Fibroblast of the aortic adventitia (primary cell): Measurements from ENCODE around the gene GATA5. TPM values are rescaled to one million over a fixed set of nuclear protein-coding genes. Genes with fewer than 3 reads are reported as not detected.
"Not testable (repeated sequence)": the region's sequence is repeated elsewhere in the genome, so short reads cannot be mapped to it uniquely, and the experiment has no call there.

Experiments used
- DNase-seq: peaks from one replicate; pipeline ENCODE4 v3.0.0-alpha.2; 2010; ENCODE audit warnings: low read depth
- H3K4me3 ChIP-seq: 2 replicates; pipeline ENCODE4 v1.5.1; 2011; ENCODE audit warnings: low read depth, mild to moderate bottlenecking, control low read depth, low read length, moderate library complexity
- CTCF ChIP-seq: IDR thresholded peaks from 2 replicates; pipeline ENCODE4 v1.5.1; 2011; ENCODE audit warnings: mild to moderate bottlenecking, low read length, control low read depth, inconsistent platforms; ENCODE audit not compliant: insufficient read depth
- total RNA-seq: library from RNA; depleted of rRNA; stranded (reverse); fragments of >200 nt; gene quantifications from 2 replicates; pipeline ENCODE4 v1.2.3, GENCODE V29; 2012; ENCODE audit warnings: low replicate concordance

Gene GATA5
- total RNA-seq, 1 donor: not detected

- no peak for TF ChIP-seq CTCF
- H3K4me3 ChIP-seq: no peak overlapping the region
- no peak for DNase-seq
Observed at GRCh38 chr20:62494537-62494936, 18.7 kb upstream of the GATA5 start.

GRCh38 chr20:62493886-62494285, 18.1 kb upstream of the GATA5 start:
- TF ChIP-seq CTCF: no peak
- H3K4me3 ChIP-seq: no peak overlapping the region
- DNase-seq: no peak

- no peak for TF ChIP-seq CTCF
- H3K4me3 ChIP-seq: no peak overlapping the region
- DNase-seq: no peak
Observed at GRCh38 chr20:62493253-62493885, 17.6 kb upstream of the GATA5 start.

- no peak for DNase-seq
- no peak overlapping the region for H3K4me3 ChIP-seq
- TF ChIP-seq CTCF: no peak
Observed at GRCh38 chr20:62492711-62493110, 16.9 kb upstream of the GATA5 start.

- not testable (repeated sequence) for H3K4me3 ChIP-seq, DNase-seq
Observed at GRCh38 chr20:62490783-62491182, 15.0 kb upstream of the GATA5 start.

- no peak for TF ChIP-seq CTCF
- no peak for DNase-seq
- no peak overlapping the region for H3K4me3 ChIP-seq
Observed at GRCh38 chr20:62489932-62490263, 14.1 kb upstream of the GATA5 start.

- no peak for TF ChIP-seq CTCF
- DNase-seq: no peak
Observed at GRCh38 chr20:62489186-62489931, 13.6 kb upstream of the GATA5 start.

More at GRCh38 chr20:62489186-62489931, 13.6 kb upstream of the GATA5 start:
- H3K4me3 ChIP-seq: no peak overlapping the region
